Astrocyte of the spinal cord (primary cell): Measurements from ENCODE around the gene TBCE.
A peak's percentile ranks its signal among the peaks of the same experiment; 100 is the strongest.
"Not testable (repeated sequence)": the region's sequence is repeated elsewhere in the genome, so short reads cannot be mapped to it uniquely, and the experiment has no call there.

Source experiments
- DNase-seq: peaks from one replicate; pipeline ENCODE4 v3.0.0; 2011; ENCODE audit warnings: low read depth, low spot score
- H3K4me3 ChIP-seq: 2 replicates; pipeline ENCODE4 v1.5.1; 2011; ENCODE audit warnings: low read depth, mild to moderate bottlenecking, low read length, moderate library complexity
- CTCF ChIP-seq: IDR thresholded peaks from 2 replicates; pipeline ENCODE4 v1.5.1; 2012; ENCODE audit warnings: low read depth, mild to moderate bottlenecking, low read length, inconsistent platforms
- in situ Hi-C: cut with HindIII; loops from 2 replicates; pipeline ENCODE4 v1.10.0; 2017; ENCODE audit warnings: low sequenced_read_pairs

TBCE gene

GRCh38 chr1:235369802-235370201 is 2.6 kb downstream of the TBCE start:
- no peak for DNase-seq
- in situ Hi-C loops = no loop called here
- H3K4me3 ChIP-seq = no peak overlapping the region
- TF ChIP-seq CTCF = no peak

GRCh38 chr1:235375919-235376605 is 8.8 kb downstream of the TBCE start:
- no peak for DNase-seq
- in situ Hi-C loops = no loop called here
- H3K4me3 ChIP-seq = no peak overlapping the region
- no peak for TF ChIP-seq CTCF

- DNase-seq, H3K4me3 ChIP-seq, in situ Hi-C loops: not testable (repeated sequence)
These were observed 11.0 kb downstream of the TBCE start for GRCh38 chr1:235378134-235378735.

GRCh38 chr1:235381955-235382739 is 14.9 kb downstream of the TBCE start:
- in situ Hi-C loops, H3K4me3 ChIP-seq, DNase-seq: not testable (repeated sequence)

- DNase-seq, H3K4me3 ChIP-seq, in situ Hi-C loops: not testable (repeated sequence)
These were observed 18.4 kb downstream of the TBCE start for GRCh38 chr1:235385633-235386032.

GRCh38 chr1:235391874-235392273 is 24.6 kb downstream of the TBCE start:
- no peak for TF ChIP-seq CTCF

GRCh38 chr1:235397733-235398132 is 30.5 kb downstream of the TBCE start:
- no peak for TF ChIP-seq CTCF
- in situ Hi-C loops = no loop called here
- no peak overlapping the region for H3K4me3 ChIP-seq
- peak; percentile 84 for DNase-seq

More at GRCh38 chr1:235391874-235392273, 24.6 kb downstream of the TBCE start:
- H3K4me3 ChIP-seq = no peak overlapping the region
- no peak for DNase-seq
- in situ Hi-C loops = no loop called here

- TF ChIP-seq CTCF = no peak
- no peak for DNase-seq
- in situ Hi-C loops = no loop called here
- H3K4me3 ChIP-seq = no peak overlapping the region
These were observed 32.4 kb downstream of the TBCE start for GRCh38 chr1:235399661-235400060.
